ENCODE measurements around the gene NCAPH2. TPM values are rescaled to one million over a fixed set of nuclear protein-coding genes. Genes with fewer than 3 reads are reported as not detected.

Gene NCAPH2
- polyA plus RNA-seq, 1 experiment, result 10.4 TPM

DNA sequence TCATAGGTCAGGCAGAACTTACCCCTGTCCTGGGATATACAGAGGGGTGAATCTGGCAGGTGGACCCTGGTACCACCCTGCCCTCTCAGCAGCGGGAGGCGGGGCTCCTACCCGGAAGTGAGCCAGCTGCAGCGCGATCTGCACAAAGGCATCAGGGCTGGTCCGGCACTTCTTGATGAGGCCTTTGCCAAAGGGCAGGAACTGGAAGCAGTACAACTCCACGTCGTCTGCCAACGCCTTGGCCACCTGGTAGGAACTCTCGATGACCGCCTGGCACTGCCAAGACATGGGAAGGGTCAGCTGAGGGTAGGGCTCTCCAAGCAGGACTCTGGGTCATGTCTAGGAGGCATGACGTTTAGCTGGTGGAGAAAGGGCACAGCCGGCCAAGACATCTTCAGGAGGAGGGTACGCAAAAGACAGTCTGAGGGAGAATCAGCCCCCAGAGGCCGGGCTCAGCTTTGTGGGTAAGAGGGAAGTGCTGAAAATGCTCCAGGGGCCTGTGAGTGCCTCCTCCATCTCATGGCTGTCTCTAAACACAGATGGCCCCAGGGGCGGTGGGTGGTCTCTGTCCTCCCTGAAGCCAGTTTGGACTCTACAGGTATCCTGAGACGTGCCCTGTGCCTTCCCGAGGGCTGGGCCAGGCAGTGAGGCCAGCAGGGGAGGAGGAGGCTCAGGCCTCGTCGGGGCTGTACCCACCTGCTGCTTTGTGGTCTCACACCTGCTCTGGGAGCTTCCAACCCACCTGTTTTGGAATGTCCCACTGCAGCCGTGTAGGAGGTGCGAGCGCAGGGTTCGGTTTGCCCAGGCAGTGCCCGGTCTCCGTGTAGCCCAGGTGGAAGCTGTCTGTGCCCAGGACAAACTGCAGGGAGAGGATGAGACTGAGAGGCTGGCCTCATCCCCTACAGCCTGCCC lies 63.5 kb downstream of the NCAPH2 start:
- CTCF ChIA-PET, result interaction anchor here (1.6 kb wide), 1 partner anchor 9 kb away, joined by 12 read pairs; the partner anchor contains the start of gene SYCE3
- DNase-seq (ENCODE audit: low read depth, low spot score), result no peak
- POLR2A ChIA-PET, result no interaction called here
- H3K27ac ChIP-seq (ENCODE audit: low read depth, low read length), result no peak overlapping the region
- TF ChIP-seq, protein P1, sequence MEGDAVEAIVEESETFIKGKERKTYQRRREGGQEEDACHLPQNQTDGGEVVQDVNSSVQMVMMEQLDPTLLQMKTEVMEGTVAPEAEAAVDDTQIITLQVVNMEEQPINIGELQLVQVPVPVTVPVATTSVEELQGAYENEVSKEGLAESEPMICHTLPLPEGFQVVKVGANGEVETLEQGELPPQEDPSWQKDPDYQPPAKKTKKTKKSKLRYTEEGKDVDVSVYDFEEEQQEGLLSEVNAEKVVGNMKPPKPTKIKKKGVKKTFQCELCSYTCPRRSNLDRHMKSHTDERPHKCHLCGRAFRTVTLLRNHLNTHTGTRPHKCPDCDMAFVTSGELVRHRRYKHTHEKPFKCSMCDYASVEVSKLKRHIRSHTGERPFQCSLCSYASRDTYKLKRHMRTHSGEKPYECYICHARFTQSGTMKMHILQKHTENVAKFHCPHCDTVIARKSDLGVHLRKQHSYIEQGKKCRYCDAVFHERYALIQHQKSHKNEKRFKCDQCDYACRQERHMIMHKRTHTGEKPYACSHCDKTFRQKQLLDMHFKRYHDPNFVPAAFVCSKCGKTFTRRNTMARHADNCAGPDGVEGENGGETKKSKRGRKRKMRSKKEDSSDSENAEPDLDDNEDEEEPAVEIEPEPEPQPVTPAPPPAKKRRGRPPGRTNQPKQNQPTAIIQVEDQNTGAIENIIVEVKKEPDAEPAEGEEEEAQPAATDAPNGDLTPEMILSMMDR (IDR thresholded peaks at IDR 0.05; ENCODE audit: low read depth, low read length), result no peak
- no peak overlapping the region for H3K4me3 ChIP-seq (ENCODE audit: low read depth, low read length)
- no peaks in the 10 kb centered on the region for H3K9me3 ChIP-seq (ENCODE audit: control insufficient read depth, insufficient read depth, low read length)
- H3K27me3 ChIP-seq (ENCODE audit: control insufficient read depth, insufficient read depth, low read length), result peaks cover 14% of the 10 kb centered on the region

GRCh38 chr22:50572965-50573364 lies 64.9 kb downstream of the NCAPH2 start:
- CTCF ChIA-PET, result interaction anchor here (1.6 kb wide), 1 partner anchor 10 kb away, joined by 12 read pairs; the partner anchor contains the start of gene SYCE3
- Histone ChIP-seq H3K27me3 (ENCODE audit: control insufficient read depth, insufficient read depth, low read length) (peaks cover 18% of the 10 kb centered on the region), H3K27ac (ENCODE audit: low read depth, low read length) (no peak overlapping the region), H3K9me3 (ENCODE audit: control insufficient read depth, insufficient read depth, low read length) (no peaks in the 10 kb centered on the region), H3K4me3 (ENCODE audit: low read depth, low read length) (no peak overlapping the region)
- DNase-seq (ENCODE audit: low read depth, low spot score), result no peak
- TF ChIP-seq, protein P1 (IDR thresholded peaks at IDR 0.05; ENCODE audit: low read depth, low read length), result no peak
- POLR2A ChIA-PET, result no interaction called here

DNA sequence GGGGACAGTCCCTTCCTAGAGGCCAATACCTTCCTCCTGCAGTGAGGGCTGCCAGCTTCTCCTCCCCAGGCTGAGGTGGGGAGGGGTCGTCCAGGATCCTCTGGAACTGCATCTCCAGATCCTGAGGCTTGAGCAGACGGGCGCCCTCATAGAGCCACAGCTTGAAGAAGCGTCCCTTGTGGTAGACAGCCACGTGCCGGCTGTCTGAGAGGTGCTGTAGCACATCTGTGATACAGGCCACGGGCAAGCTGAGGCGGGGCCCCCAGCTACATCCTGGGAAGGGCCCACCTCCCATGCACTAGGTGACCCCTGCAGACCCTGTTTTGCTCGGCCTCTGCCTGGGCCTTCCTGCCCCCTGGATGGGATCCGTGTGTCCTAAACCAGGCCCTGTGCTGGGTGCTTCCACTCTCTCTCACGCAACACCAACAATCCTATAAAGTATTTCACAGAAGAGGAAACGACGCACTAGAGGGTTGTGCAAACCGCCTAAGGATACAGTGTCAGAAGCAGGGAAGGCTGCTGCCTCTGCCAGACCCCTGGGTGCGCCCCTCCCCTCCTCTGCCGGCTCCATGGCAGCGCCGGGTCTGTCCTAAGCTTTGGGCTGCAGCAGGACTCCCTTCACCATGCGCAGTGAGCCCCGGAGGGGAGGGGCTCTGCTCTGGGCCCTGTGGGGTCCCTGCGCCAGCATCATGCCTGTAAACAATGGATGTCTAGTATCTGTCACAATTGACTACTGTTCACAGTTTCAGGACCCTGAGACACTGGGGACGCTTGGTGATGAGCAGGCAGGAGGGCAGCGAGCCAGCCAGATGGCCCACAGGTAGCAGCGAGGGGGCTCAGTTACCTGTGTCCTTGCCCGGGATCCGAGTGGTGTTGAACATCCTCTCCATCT lies 65.7 kb downstream of the NCAPH2 start:
- H3K27me3 ChIP-seq (ENCODE audit: control insufficient read depth, insufficient read depth, low read length), result peaks cover 18% of the 10 kb centered on the region
- TF ChIP-seq, protein P1 (IDR thresholded peaks at IDR 0.05; ENCODE audit: low read depth, low read length), result no peak
- H3K9me3 ChIP-seq (ENCODE audit: control insufficient read depth, insufficient read depth, low read length), result no peaks in the 10 kb centered on the region
- no peak for DNase-seq (ENCODE audit: low read depth, low spot score)
- ChIA-PET CTCF (no interaction called here), POLR2A (no interaction called here)
- H3K27ac ChIP-seq (ENCODE audit: low read depth, low read length), result no peak overlapping the region
- H3K4me3 ChIP-seq (ENCODE audit: low read depth, low read length), result no peak overlapping the region

DNA sequence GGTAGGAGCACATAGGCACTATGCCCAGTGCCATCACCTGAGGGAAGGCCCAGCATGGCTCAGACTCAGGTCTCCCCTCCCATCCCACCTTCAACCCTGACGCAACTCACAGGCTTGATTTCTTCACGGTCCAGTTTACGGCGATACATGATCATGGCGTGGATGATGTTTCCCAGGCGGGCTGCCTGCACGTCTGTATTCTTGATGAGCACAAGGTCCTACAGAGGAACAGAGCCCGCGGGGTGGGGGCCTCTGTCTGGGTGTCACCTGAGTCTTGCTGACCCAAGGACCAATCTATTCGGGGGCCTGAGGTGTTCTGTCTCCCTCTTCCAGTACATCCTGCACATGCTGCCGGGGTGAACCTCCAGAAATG lies 66.3 kb downstream of the NCAPH2 start:
- Histone ChIP-seq H3K4me3 (ENCODE audit: low read depth, low read length) (no peak overlapping the region), H3K9me3 (ENCODE audit: control insufficient read depth, insufficient read depth, low read length) (no peaks in the 10 kb centered on the region), H3K27ac (ENCODE audit: low read depth, low read length) (no peak overlapping the region), H3K27me3 (ENCODE audit: control insufficient read depth, insufficient read depth, low read length) (peaks cover 18% of the 10 kb centered on the region)
- no peak for DNase-seq (ENCODE audit: low read depth, low spot score)
- ChIA-PET CTCF (interaction anchor here (0.9 to 3.3 kb wide), 2 partner anchors 11 to 47 kb away, joined by 4 to 27 read pairs; partner anchors contain the start of gene SYCE3), POLR2A (no interaction called here)
- TF ChIP-seq, protein P1 (IDR thresholded peaks at IDR 0.05; ENCODE audit: low read depth, low read length), result no peak

Other genes starting within 250 kb of the NCAPH2 start
- 26.6 and 33.7 TPM in 2 replicates for gene MAPK12, start 246.5 kb upstream of the NCAPH2 start, polyA plus RNA-seq (2011; rRNA removed)
- gene MAPK11, start 237.8 kb upstream of the NCAPH2 start, polyA plus RNA-seq (2011; rRNA removed), result 6.7 and 9.6 TPM in 2 replicates
- 68.0 and 110 TPM in 2 replicates for gene PLXNB2, start 200.6 kb upstream of the NCAPH2 start, polyA plus RNA-seq (2011; rRNA removed)
- 2.4 and 3.8 TPM in 2 replicates for gene DENND6B, start 181.2 kb upstream of the NCAPH2 start, polyA plus RNA-seq (2011; rRNA removed)
- 26.6 and 35.0 TPM in 2 replicates for gene PPP6R2, start 164.9 kb upstream of the NCAPH2 start, polyA plus RNA-seq (2011; rRNA removed)
- gene SBF1, start 33.2 kb upstream of the NCAPH2 start, polyA plus RNA-seq (2011; rRNA removed), result 16.4 and 20.5 TPM in 2 replicates
- 3.1 and 3.6 TPM in 2 replicates for gene ADM2, start 26.7 kb upstream of the NCAPH2 start, polyA plus RNA-seq (2011; rRNA removed)
- 0.14 and 0.22 TPM in 2 replicates for gene MIOX, start 21.4 kb upstream of the NCAPH2 start, polyA plus RNA-seq (2011; rRNA removed)
- gene LMF2, start 522 bp upstream of the NCAPH2 start, polyA plus RNA-seq (2011; rRNA removed), result 25.7 and 46.6 TPM in 2 replicates
- 0.15 and 0.60 TPM in 2 replicates for gene SCO2, start 17.4 kb downstream of the NCAPH2 start, polyA plus RNA-seq (2011; rRNA removed)
- 2.9 and 3.6 TPM in 2 replicates for gene TYMP, start 21.8 kb downstream of the NCAPH2 start, polyA plus RNA-seq (2011; rRNA removed)
- 0.02 and 0.04 TPM in 2 replicates for gene KLHDC7B, start 37.7 kb downstream of the NCAPH2 start, polyA plus RNA-seq (2011; rRNA removed)
- gene SYCE3, start 54.7 kb downstream of the NCAPH2 start, polyA plus RNA-seq (2011; rRNA removed), result not detected in 2 replicates
- 0.99 and 1.2 TPM in 2 replicates for gene CPT1B, start 70.2 kb downstream of the NCAPH2 start, polyA plus RNA-seq (2011; rRNA removed)
- 22.5 and 28.2 TPM in 2 replicates for gene CHKB, start 74.6 kb downstream of the NCAPH2 start, polyA plus RNA-seq (2011; rRNA removed)
- 0.14 and 0.16 TPM in 2 replicates for gene MAPK8IP2, start 92.6 kb downstream of the NCAPH2 start, polyA plus RNA-seq (2011; rRNA removed)
- gene ARSA, start 119.9 kb downstream of the NCAPH2 start, polyA plus RNA-seq (2011; rRNA removed), result 14.3 and 22.0 TPM in 2 replicates
- 0.47 and 0.63 TPM in 2 replicates for gene SHANK3, start 164.6 kb downstream of the NCAPH2 start, polyA plus RNA-seq (2011; rRNA removed)
- not detected in 2 replicates for gene ACR, start 230.0 kb downstream of the NCAPH2 start, polyA plus RNA-seq (2011; rRNA removed)